ENCODE measurements around the gene YBEY.

Gene YBEY

GRCh38 chr21:46265736-46266525, 20.2 kb upstream of the YBEY start:
- FAIRE-seq = no peak

- no peak for FAIRE-seq
These were observed 19.2 kb upstream of the YBEY start for GRCh38 chr21:46266946-46267345.

GRCh38 chr21:46268371-46268770, 17.8 kb upstream of the YBEY start:
- no peak for FAIRE-seq

GRCh38 chr21:46269466-46269865, 16.7 kb upstream of the YBEY start:
- FAIRE-seq = no peak

- no peak for FAIRE-seq
These were observed 12.8 kb upstream of the YBEY start for GRCh38 chr21:46273341-46273740.

- no peak for FAIRE-seq
These were observed 11.2 kb upstream of the YBEY start for GRCh38 chr21:46274797-46275390.

- no peak for FAIRE-seq
These were observed 2.0 kb upstream of the YBEY start for GRCh38 chr21:46284077-46284644.

GRCh38 chr21:46284733-46285132, 1.4 kb upstream of the YBEY start:
- no peak for FAIRE-seq

- FAIRE-seq = no peak
These were observed 908 bp upstream of the YBEY start, which contains the start of gene MCM3AP for GRCh38 chr21:46285206-46285661. MCM3AP (minus strand) TSS chr21:46285611; CDS start chr21:46285286, 325 bp downstream.

- FAIRE-seq = no peak
These were observed 483 bp downstream of the YBEY start for GRCh38 chr21:46286648-46287002.

GRCh38 chr21:46287541-46287940, 1.4 kb downstream of the YBEY start:
- no peak for FAIRE-seq

- no peak for FAIRE-seq
These were observed 3.6 kb downstream of the YBEY start for GRCh38 chr21:46289655-46290179.

- FAIRE-seq = no peak
These were observed 5.4 kb downstream of the YBEY start for GRCh38 chr21:46291561-46291960.

GRCh38 chr21:46294647-46295176, 8.6 kb downstream of the YBEY start:
- FAIRE-seq = no peak

GRCh38 chr21:46295177-46295770, 9.1 kb downstream of the YBEY start:
- FAIRE-seq = no peak

- FAIRE-seq = no peak
These were observed 10.0 kb downstream of the YBEY start for GRCh38 chr21:46295996-46296752.

- no peak for FAIRE-seq
These were observed 11.5 kb downstream of the YBEY start for GRCh38 chr21:46297338-46298271.

- no peak for FAIRE-seq
These were observed 13.0 kb downstream of the YBEY start for GRCh38 chr21:46299167-46299566.

GRCh38 chr21:46301759-46302158, 15.6 kb downstream of the YBEY start:
- FAIRE-seq = no peak

- FAIRE-seq = no peak
These were observed 18.3 kb downstream of the YBEY start for GRCh38 chr21:46304437-46304836.

GRCh38 chr21:46304955-46305354, 18.8 kb downstream of the YBEY start:
- no peak for FAIRE-seq
